Activated CD4-positive, CD25-positive, alpha-beta regulatory T cell treated with anti-CD3 and anti-CD28 coated beads, Interleukin-2, amount 50 U/mL, for 72 hours (primary cell): Measurements from ENCODE around the gene RASGRF2.
"Not testable (repeated sequence)": the region's sequence is repeated elsewhere in the genome, so short reads cannot be mapped to it uniquely, and the experiment has no call there.

Source experiments
- DNase-seq: peaks from one replicate; pipeline ENCODE4 v3.0.0; 2021

The RASGRF2 gene

GRCh38 chr5:81250004-81250403, 289.8 kb downstream of the RASGRF2 start:
- no peak for DNase-seq

- DNase-seq: no peak
Observed at GRCh38 chr5:81251922-81252321, 291.8 kb downstream of the RASGRF2 start.

- DNase-seq: no peak
Observed at GRCh38 chr5:81252904-81253303, 292.7 kb downstream of the RASGRF2 start.

GRCh38 chr5:81253875-81254274, 293.7 kb downstream of the RASGRF2 start:
- no peak for DNase-seq

GRCh38 chr5:81254886-81255559, 294.9 kb downstream of the RASGRF2 start:
- no peak for DNase-seq

GRCh38 chr5:81256766-81257165, 296.6 kb downstream of the RASGRF2 start:
- no peak for DNase-seq

- DNase-seq: not testable (repeated sequence)
Observed at GRCh38 chr5:81262796-81263195, 302.6 kb downstream of the RASGRF2 start.

- no peak for DNase-seq
Observed at GRCh38 chr5:81265101-81265500, 304.9 kb downstream of the RASGRF2 start.

GRCh38 chr5:81268521-81269196, 308.5 kb downstream of the RASGRF2 start:
- DNase-seq: no peak

GRCh38 chr5:81269751-81270393, 309.7 kb downstream of the RASGRF2 start:
- no peak for DNase-seq

- DNase-seq: not testable (repeated sequence)
Observed at GRCh38 chr5:81270394-81271027, 310.3 kb downstream of the RASGRF2 start.
